Chondrocyte (in vitro differentiated cells): ENCODE data around the gene DHODH. TPM values are rescaled to one million over a fixed set of nuclear protein-coding genes. Genes with fewer than 3 reads are reported as not detected.
"Not testable (repeated sequence)": the region's sequence is repeated elsewhere in the genome, so short reads cannot be mapped to it uniquely, and the experiment has no call there.

Experiments
- DNase-seq: peaks from one replicate; pipeline ENCODE4 v3.0.0; 2021; ENCODE audit warnings: mixed read lengths, low spot score
- H3K27ac Mint-ChIP-seq: one replicate; pipeline ENCODE4 v1.8.0; 2021; ENCODE audit warnings: mild to moderate bottlenecking, moderate library complexity, mixed read lengths; ENCODE audit not compliant: unreplicated experiment
- H3K27me3 Mint-ChIP-seq: 2 replicates; pipeline ENCODE4 v1.8.0; 2021; ENCODE audit warnings: low read depth, mixed read lengths
- H3K36me3 Mint-ChIP-seq: 2 replicates; pipeline ENCODE4 v1.8.0; 2021; ENCODE audit warnings: low read depth, mixed read lengths
- H3K4me1 Mint-ChIP-seq: 2 replicates; pipeline ENCODE4 v1.8.0; 2021; ENCODE audit warnings: low read depth, mild to moderate bottlenecking, mixed read lengths
- H3K4me3 Mint-ChIP-seq: one replicate; pipeline ENCODE4 v1.8.0; 2021; ENCODE audit warnings: mild to moderate bottlenecking, moderate library complexity, mixed read lengths; ENCODE audit not compliant: unreplicated experiment
- H3K9me3 Mint-ChIP-seq: 2 replicates; pipeline ENCODE4 v1.8.0; 2021; ENCODE audit warnings: low read depth, mixed read lengths
- total RNA-seq: library from RNA; stranded (reverse); gene quantifications from 3 replicates; pipeline ENCODE4 v1.2.1, GENCODE V29; 2021
- TF ChIP-seq, protein P1 (sequence below): fragments of 200-600 bp; sonication (generic); IDR thresholded peaks from 2 replicates; pipeline ENCODE4 v1.5.0; 2021; ENCODE audit warnings: antibody characterized with exemption, mild to moderate bottlenecking, moderate library complexity

DHODH gene
- total RNA-seq, 1 donor from 2014 or later: 5.7 TPM

GRCh38 chr16:72051818-72052217 lies 43.3 kb downstream of the DHODH start:
- Mint-ChIP-seq H3K27ac (no peak overlapping the region), H3K4me3 (no peak overlapping the region), H3K36me3 (peaks cover 8% of the 10 kb centered on the region), H3K4me1 (no peaks in the 10 kb centered on the region), H3K9me3 (peaks cover 11% of the 10 kb centered on the region), H3K27me3 (peaks cover 6% of the 10 kb centered on the region)
- no peak for DNase-seq
- TF ChIP-seq, protein P1, sequence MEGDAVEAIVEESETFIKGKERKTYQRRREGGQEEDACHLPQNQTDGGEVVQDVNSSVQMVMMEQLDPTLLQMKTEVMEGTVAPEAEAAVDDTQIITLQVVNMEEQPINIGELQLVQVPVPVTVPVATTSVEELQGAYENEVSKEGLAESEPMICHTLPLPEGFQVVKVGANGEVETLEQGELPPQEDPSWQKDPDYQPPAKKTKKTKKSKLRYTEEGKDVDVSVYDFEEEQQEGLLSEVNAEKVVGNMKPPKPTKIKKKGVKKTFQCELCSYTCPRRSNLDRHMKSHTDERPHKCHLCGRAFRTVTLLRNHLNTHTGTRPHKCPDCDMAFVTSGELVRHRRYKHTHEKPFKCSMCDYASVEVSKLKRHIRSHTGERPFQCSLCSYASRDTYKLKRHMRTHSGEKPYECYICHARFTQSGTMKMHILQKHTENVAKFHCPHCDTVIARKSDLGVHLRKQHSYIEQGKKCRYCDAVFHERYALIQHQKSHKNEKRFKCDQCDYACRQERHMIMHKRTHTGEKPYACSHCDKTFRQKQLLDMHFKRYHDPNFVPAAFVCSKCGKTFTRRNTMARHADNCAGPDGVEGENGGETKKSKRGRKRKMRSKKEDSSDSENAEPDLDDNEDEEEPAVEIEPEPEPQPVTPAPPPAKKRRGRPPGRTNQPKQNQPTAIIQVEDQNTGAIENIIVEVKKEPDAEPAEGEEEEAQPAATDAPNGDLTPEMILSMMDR: no peak

GRCh38 chr16:72054254-72054847 lies 45.8 kb downstream of the DHODH start, which contains the start of gene HP:
Gene HP (plus strand): TSS chr16:72054505. CDS start chr16:72054653, 148 bp downstream.
- not testable (repeated sequence) for H3K9me3 Mint-ChIP-seq, H3K27ac Mint-ChIP-seq, H3K4me1 Mint-ChIP-seq, H3K4me3 Mint-ChIP-seq, H3K36me3 Mint-ChIP-seq, DNase-seq
- peaks cover 10% of the 10 kb centered on the region for H3K27me3 Mint-ChIP-seq

DNA sequence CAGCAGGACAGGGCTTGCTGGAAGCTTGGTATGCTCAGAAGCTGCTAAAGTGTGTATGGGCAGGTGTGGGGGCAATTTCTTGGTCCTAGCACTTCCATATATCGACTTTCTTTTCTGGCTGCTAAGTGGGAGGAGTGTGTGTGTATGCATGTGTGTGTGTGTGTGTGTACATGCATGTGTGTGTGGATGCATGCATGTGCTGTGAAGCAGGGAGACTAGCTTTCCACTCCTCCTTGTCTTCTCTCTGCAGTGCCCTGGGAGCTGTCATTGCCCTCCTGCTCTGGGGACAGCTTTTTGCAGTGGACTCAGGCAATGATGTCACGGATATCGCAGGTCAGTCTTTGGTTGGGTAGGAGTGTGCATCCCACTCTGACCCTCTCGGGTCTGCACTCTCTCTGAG lies 47.4 kb downstream of the DHODH start:
- DNase-seq: no peak
- H3K36me3 Mint-ChIP-seq: peaks cover 2% of the 10 kb centered on the region
- peaks cover 10% of the 10 kb centered on the region for H3K27me3 Mint-ChIP-seq
- H3K9me3 Mint-ChIP-seq: no peaks in the 10 kb centered on the region
- H3K27ac Mint-ChIP-seq: no peak overlapping the region
- no peaks in the 10 kb centered on the region for H3K4me1 Mint-ChIP-seq
- TF ChIP-seq, protein P1: no peak
- H3K4me3 Mint-ChIP-seq: no peak overlapping the region

DNA sequence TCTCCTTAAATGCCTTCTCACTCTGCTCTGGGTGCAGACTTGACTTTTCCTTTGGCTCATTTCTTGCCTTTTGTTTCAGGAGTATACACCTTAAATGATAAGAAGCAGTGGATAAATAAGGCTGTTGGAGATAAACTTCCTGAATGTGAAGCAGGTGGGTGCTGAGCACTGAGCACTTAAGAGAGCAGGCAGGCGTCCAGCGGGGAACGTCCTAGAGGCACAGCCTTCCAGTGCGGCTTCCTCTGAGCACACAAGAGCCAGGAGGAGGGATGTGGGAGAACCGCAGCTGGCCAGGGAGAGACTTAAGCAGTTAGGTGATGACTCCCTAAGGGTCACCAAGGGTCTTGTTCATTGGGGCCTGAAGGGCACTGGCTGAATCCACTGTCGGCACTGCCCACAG lies 48.8 kb downstream of the DHODH start:
- H3K27ac Mint-ChIP-seq, H3K9me3 Mint-ChIP-seq, H3K4me3 Mint-ChIP-seq, DNase-seq, H3K36me3 Mint-ChIP-seq, H3K4me1 Mint-ChIP-seq: not testable (repeated sequence)
- peaks cover 10% of the 10 kb centered on the region for H3K27me3 Mint-ChIP-seq

GRCh38 chr16:72059060-72059459 lies 50.5 kb downstream of the DHODH start:
- H3K9me3 Mint-ChIP-seq, H3K4me1 Mint-ChIP-seq, H3K27ac Mint-ChIP-seq, DNase-seq, H3K36me3 Mint-ChIP-seq, H3K27me3 Mint-ChIP-seq, H3K4me3 Mint-ChIP-seq: not testable (repeated sequence)

DNA sequence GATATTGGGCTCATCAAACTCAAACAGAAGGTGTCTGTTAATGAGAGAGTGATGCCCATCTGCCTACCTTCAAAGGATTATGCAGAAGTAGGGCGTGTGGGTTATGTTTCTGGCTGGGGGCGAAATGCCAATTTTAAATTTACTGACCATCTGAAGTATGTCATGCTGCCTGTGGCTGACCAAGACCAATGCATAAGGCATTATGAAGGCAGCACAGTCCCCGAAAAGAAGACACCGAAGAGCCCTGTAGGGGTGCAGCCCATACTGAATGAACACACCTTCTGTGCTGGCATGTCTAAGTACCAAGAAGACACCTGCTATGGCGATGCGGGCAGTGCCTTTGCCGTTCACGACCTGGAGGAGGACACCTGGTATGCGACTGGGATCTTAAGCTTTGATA lies 51.9 kb downstream of the DHODH start:
- Mint-ChIP-seq H3K9me3 (no peaks in the 10 kb centered on the region), H3K4me3 (no peak overlapping the region), H3K27ac (no peak overlapping the region), H3K27me3 (peaks cover 9% of the 10 kb centered on the region), H3K36me3 (peaks cover 5% of the 10 kb centered on the region), H3K4me1 (no peaks in the 10 kb centered on the region)
- no peak for DNase-seq
- TF ChIP-seq, protein P1: no peak

- no peak for DNase-seq
- Mint-ChIP-seq H3K36me3 (peaks cover 5% of the 10 kb centered on the region), H3K27me3 (peaks cover 5% of the 10 kb centered on the region), H3K27ac (no peak overlapping the region), H3K9me3 (no peaks in the 10 kb centered on the region), H3K4me3 (no peak overlapping the region), H3K4me1 (no peaks in the 10 kb centered on the region)
- TF ChIP-seq, protein P1: no peak
These were observed 53.0 kb downstream of the DHODH start for GRCh38 chr16:72061564-72061963.
